ENCODE results near the gene NCKAP1.

DNA sequence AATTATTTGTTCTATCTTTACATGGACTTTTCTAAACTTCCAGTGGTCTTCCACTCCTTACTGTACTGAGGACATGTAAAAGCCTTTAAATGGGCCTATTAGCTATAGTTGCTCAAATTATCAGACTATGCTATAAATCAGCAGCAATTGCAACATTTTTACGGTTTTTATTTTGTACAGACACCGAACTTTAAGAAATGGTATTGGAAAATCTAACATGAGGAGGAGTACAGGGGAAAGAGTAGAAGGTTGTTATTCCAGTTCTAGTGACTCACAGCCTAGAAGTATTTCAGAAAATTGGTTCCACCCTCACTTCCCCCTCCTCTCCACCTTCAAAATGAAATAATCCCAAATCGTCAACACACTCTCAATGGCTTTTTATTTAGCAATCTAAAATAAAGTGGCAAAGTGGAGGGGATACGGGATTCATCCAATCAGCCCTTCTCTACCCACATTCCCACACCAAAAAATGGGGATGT, 1.1 kb downstream of the NCKAP1 start:
- TF ChIP-seq, protein P1, sequence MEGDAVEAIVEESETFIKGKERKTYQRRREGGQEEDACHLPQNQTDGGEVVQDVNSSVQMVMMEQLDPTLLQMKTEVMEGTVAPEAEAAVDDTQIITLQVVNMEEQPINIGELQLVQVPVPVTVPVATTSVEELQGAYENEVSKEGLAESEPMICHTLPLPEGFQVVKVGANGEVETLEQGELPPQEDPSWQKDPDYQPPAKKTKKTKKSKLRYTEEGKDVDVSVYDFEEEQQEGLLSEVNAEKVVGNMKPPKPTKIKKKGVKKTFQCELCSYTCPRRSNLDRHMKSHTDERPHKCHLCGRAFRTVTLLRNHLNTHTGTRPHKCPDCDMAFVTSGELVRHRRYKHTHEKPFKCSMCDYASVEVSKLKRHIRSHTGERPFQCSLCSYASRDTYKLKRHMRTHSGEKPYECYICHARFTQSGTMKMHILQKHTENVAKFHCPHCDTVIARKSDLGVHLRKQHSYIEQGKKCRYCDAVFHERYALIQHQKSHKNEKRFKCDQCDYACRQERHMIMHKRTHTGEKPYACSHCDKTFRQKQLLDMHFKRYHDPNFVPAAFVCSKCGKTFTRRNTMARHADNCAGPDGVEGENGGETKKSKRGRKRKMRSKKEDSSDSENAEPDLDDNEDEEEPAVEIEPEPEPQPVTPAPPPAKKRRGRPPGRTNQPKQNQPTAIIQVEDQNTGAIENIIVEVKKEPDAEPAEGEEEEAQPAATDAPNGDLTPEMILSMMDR (IDR thresholded peaks at IDR 0.05 in 2 of 3, conservative IDR thresholded peaks at IDR 0.05 in 1 of 3; ENCODE audit: borderline replicate concordance in 1 of 3, insufficient read depth in 1 of 3, low read depth in 2 of 3, low read length in 2 of 3) = no peak
- TF ChIP-seq, protein P2, sequence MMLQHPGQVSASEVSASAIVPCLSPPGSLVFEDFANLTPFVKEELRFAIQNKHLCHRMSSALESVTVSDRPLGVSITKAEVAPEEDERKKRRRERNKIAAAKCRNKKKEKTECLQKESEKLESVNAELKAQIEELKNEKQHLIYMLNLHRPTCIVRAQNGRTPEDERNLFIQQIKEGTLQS (IDR thresholded peaks at IDR 0.05) = no peak
- 0 out of 2 replicates have a peak, but pooled peaks have one; percentile 34 for TF ChIP-seq POLR2AphosphoS5 (IDR thresholded peaks at IDR 0.05; ENCODE audit: low read depth, low read length)
